UCSD-AML1 (cell line): ENCODE data around the gene PRR14.

Experiments used
- DNase-seq: peaks from one replicate; lab custom pipeline; 2025; ENCODE audit not compliant: unreplicated experiment; lab: John Stamatoyannopoulos, UW

The PRR14 gene

DNA sequence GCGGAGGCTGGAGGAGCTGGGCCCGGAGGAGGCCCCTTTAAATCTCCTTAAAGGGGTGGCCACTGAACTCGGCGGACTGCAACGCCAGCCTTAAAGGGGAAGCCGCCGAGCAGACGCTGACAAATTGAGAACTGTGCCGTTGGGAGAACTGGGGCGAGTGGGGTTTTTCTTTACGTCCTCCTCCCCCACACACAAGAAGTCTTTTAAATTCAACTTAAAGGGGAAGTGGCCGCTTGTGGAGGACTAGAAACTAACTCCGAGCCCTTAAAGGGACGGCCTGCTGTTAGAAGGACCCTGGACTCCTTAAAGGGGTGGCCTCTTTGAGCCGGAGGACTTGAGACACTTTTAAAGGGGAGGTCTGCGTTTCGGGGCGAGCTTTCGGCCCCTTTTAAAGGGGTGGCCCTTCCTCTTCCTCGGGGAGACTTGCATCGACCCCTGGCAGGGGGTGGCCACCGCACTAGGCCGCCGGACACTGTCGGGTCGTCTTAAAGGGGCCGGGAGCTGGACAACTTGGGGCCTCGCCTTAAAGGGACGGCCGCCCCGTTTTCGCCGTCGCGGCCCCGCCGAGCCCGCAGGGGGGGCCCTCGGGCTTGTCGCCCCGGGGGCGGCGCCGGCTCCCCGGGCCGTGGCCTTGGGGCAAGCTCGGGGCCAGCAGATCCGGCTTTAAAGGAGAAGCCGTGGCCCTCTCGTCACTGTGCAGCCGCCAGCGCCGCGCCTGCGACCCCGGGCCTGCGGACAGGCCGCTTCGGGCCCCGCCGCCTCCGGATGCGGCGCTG, 8.2 kb downstream of the PRR14 start:
- DNase-seq, result no peak

DNA sequence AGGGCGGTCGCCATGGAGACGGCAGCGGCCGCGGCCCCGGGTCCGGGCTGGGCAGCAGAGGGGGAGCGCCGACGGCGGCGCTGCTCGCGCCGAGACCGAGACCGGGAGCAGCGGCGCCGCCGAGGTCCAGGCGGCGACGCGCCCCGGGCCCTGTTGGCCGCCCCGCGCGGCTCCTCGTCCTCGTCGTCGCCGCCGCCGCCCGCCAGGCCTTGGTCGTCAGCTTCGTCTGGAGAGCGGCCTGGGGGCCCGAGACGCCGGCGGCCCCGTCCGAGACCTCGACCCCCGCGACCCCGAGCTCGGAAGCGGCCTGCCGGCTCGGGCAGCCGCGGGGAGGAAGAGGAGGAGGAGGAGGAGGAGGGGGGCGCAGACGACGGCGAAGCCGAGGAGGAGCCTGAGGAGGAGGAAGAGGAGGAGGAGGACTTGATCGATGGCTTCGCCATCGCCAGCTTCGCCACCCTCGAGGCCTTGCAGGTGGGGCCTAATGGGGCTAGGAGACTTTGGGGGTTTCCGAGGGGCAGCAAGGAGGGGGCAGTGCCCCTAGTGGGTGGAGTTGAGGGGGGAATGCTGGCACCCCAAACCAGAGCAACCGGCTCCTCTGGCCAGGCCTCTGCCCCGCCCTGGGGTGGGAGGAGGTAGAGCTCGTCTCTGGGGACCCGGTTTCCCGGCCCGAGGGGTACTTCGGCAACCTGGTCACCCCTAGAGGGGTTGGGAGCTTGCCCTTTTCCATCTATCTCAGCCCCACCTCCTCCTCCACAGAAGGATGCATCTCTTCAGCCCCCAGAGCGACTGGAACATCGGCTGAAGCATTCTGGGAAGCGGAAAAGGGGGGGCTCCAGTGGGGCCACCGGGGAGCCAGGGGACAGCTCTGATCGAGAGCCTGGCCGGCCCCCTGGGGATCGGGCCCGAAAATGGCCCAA, 9.0 kb downstream of the PRR14 start:
- DNase-seq, result peak; percentile 43

- peak; percentile 32 for DNase-seq
Measured at GRCh38 chr16:30660424-30661261, 9.9 kb downstream of the PRR14 start.

DNA sequence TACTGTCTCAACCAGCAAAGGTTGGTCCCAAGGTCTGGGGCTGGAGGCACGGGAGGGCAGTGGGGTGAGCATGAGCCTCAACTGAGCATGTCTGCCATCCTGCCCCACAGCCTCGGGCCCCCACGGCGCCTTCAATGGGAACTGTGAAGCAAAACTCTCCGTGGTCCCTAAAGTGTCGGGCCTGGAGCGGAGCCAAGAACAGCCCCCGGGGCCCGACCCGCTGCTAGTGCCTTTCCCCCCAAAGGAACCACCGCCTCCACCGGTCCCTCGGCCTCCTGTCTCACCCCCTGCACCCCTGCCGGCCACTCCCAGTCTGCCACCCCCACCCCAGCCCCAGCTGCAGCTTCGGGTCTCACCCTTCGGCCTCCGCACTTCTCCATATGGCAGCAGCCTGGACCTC, 11.7 kb downstream of the PRR14 start:
- no peak for DNase-seq

DNA sequence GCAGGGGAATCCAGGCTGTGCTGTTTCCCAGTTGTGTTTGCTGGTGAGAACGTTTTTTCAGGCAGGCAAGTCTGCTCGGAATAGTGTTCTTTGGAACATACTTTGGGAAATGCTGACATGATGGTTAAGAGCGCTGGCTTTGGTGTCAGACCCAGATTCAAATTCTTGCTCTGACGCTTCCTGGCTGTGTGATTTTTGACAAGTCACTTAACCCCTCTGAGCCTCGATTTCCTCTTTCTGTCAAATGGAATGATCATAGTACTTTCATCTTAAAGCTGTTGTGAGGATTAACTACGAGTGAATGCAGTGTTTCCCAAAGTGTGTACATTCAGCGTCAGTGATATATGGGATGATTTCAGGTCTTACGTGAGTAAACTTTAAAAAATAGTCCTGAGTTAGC, 12.3 kb downstream of the PRR14 start:
- no peak for DNase-seq

GRCh38 chr16:30663820-30664219, 13.1 kb downstream of the PRR14 start:
- DNase-seq, result no peak

- DNase-seq, result no peak
Measured at GRCh38 chr16:30664616-30665109, 13.9 kb downstream of the PRR14 start.

- DNase-seq, result no peak
Measured at GRCh38 chr16:30665155-30665829, 14.5 kb downstream of the PRR14 start.

DNA sequence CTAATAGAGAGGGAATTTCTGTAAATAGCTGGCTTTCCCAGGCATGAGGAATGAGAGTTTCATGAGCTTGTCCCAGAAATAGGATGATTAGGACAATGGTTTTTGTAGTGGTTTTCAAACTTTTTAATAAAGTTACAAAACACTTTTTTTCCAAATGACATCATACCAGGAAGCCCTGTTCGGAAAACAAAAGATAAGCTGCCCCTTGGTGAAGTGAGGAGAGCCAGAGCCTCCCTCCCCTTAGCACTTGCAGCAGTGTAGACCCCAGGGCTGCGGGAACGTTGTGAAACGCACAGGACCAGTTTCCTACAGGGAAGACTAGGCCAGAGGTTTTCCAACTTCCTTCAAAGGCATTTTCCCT, 15.1 kb downstream of the PRR14 start:
- no peak for DNase-seq

DNA sequence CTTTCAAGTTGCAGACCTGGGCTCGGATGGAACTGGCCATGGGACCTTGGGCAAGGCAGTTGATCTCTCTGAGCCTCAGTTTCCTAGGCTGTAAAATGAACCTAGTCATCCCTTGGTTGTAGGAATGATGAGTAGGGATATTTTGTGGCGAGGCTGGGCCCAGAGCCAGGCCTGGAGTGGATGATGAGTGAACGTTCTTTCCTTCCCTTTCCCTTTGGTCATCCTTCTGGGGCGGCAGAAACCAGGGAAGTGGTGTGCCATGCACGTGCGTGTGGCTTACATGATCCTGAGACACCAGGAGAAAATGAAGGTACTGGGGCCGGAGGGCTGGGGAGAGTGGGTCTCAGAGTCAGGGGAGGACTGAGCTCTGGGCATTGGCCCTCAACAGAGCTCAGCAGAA, 15.9 kb downstream of the PRR14 start:
- no peak for DNase-seq

DNA sequence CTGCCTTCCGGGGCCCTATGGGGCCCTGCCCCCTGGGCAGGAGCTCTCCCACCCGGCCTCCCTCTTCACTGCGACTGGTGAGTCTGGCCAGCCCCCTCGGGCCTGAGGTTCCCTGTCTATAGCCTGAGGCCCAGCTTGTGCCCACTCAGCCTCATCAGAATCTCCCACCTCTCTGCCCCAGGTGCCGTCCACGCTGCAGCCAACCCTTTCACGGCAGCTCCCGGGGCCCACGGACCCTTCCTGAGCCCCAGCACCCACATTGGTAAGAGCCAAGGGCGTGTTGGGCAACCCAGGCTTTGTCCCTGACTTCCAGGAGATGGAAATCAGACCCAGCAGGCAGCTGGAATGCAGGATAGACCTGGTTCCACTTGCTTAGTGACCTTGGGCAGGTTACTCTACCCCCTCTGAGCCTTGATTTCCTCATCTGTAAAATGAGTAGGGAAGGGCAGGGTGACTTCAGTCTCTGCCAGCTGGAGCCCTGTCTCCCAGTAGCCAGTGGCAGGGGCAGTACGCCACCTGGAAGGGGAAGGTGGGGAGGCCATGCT, 16.7 kb downstream of the PRR14 start:
- no peak for DNase-seq

DNA sequence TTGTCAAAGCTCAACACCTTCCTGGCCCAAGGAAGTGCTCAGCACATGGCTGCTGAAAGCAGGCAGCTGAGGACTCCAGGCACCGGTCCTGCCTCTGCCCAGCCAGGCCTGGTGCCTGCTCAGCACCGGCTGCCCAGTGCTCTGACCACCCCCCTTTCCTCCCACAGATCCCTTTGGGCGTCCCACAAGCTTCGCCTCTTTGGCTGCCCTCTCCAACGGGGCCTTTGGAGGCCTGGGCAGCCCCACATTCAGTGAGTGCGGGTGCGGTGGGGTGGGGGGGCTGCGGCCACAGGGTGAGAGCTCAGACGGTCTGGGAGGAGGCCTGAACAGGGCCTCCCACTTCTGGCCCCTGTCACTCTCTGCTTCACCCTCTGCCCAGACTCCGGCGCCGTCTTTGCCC, 17.6 kb downstream of the PRR14 start:
- DNase-seq, result no peak

DNA sequence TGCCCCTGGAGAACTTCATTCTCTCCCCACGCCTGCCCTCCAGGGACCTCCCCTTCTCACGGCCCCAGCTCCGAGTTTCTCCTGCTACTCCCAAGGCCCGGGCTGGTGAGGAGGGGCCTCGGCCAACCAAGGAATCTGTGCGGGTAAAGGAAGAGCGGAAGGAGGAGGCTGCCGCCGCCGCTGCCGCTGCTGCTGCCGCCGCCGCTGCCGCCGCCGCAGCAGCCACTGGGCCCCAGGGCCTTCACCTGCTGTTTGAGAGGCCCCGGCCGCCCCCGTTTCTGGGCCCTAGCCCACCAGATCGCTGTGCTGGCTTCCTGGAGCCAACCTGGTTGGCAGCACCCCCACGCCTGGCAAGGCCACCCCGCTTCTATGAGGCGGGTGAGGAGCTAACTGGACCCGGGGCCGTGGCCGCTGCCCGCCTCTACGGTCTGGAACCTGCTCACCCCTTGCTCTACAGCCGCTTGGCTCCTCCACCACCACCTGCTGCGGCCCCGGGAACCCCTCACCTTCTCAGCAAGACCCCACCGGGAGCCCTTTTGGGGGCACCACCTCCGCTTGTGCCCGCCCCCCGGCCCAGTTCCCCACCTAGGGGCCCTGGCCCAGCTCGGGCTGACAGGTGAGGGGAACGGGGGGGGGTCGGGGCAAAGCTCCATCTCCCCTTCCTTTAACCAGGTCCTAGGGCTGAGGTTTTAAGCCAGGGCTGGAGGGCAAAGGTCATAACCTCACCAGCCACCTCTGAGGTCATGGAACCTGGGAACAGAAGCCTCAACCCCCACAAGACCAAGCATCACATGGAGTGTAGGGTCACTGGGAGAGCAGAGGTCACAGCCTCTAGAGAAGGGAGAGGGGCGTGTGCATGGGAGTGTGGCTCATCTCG, 18.5 kb downstream of the PRR14 start:
- DNase-seq, result no peak

GRCh38 chr16:30669903-30670824, 19.4 kb downstream of the PRR14 start:
- DNase-seq, result no peak

GRCh38 chr16:30675143-30675542, 24.4 kb downstream of the PRR14 start:
- no peak for DNase-seq

GRCh38 chr16:30677931-30678585, 27.3 kb downstream of the PRR14 start:
- DNase-seq, result no peak

GRCh38 chr16:30678586-30678970, 27.8 kb downstream of the PRR14 start:
- no peak for DNase-seq

DNA sequence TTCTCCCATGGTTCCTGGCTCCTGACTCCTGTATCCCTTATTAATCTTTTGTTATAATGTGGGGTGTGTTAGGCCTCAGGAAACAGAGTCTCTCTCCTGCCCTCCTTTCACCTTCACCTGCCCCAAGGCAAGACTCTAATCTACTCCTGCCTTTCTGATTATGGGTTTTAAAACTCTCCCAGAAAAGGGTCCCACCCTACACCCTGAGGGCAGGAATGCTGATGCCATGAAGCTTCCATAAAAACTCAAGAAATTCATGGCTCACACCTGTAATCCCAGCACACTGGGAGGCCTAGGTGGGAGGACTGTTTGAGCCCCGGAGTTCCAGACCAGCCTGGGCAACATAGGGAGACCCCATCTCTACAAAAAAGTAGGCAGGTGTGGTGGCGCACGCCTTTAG, 29.6 kb downstream of the PRR14 start:
- no peak for DNase-seq
